SH-SY5Y (cell line): ENCODE data around the gene RAP1GAP2.

ENCODE experiments used
- GATA2 ChIP-seq: IDR thresholded peaks from 2 replicates; pipeline ENCODE4 v1.6.1; 2011; ENCODE audit warnings: mild to moderate bottlenecking, low read depth, low read length
- GATA3 ChIP-seq: IDR thresholded peaks from 2 replicates; pipeline ENCODE4 v1.6.1; 2011; ENCODE audit warnings: low read depth, mild to moderate bottlenecking, low read length, moderate library complexity

DNA sequence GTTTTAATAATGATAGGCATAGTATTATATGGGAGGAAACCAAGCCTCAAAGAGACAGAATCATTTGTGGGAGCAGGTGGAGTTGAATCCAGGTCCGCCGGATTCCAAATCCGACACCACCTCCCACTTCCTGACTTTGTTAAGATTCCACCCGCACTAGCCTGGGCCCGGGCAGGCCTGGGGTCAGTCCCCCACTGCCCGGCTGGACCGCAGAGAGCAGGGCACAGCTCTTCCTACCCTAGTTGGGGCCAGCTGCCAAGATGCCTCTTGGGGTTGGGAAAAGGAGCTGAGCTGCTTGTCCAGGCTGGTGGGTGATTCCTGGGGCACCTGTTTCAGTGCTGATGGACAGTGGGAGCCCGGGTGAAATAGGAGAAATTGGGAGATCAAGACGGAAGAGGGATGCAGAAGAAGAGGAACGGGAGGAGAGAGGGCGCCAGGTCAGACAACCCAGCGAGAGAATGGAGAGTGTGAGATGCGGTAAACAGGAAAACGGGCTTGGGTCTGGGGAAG, 213.2 kb downstream of the RAP1GAP2 start:
- TF ChIP-seq GATA2, result no peak
- no peak for TF ChIP-seq GATA3
